ENCODE measurements around the gene MLLT6. TPM values are rescaled to one million over a fixed set of nuclear protein-coding genes. Genes with fewer than 3 reads are reported as not detected.

MLLT6 gene
- total and polyA plus RNA-seq, 2 of the 13 experiments (the other 11 are each of a cell fraction or from before 2014, with no cell fraction given): 50.7 to 69.5 TPM

- intact Hi-C loops (cut with micrococcal nuclease; ENCODE audit: unreplicated experiment): loop anchor here (1.0 kb wide), 4 partner anchors 36 to 51 kb away; no protein-coding TSS in a partner anchor
- no peaks in the 10 kb centered on the region for H3K9me3 ChIP-seq (ENCODE audit: low read length)
- H3K27me3 ChIP-seq (ENCODE audit: control insufficient read depth in 1 of 2, insufficient read depth in 2 of 2, low read length in 2 of 2): no peaks in the 10 kb centered on the region
- no peak overlapping the region for H2AFZ ChIP-seq (ENCODE audit: low read length)
- TSS peak; percentile 95 for BruUV-seq (replicated peaks)
- H3K9ac ChIP-seq (ENCODE audit: insufficient read depth, low read depth, low read length): peak overlapping the region; percentile 87
- no peak for FAIRE-seq
- peak; percentile 83 for ATAC-seq
- peak; percentile 99 for DNase-seq (ENCODE audit: low spot score)
- H3K4me1 ChIP-seq (ENCODE audit: insufficient read depth, low read length): peaks cover 93% of the 10 kb centered on the region
- WGBS (ENCODE audit: low lambda C conversion rate): under 1% methylated on average over 26 of the region's 27 CpGs
- in situ Hi-C loops (cut with HindIII; ENCODE audit: extremely low pct_ligation_motif_present, low pct_unique_long_range_greater_than_20kb): loop anchor here (5.0 kb wide), 1 partner anchor 50 kb away; the partner anchor contains the start of gene SRCIN1
- CTCF ChIA-PET (ENCODE audit: low intra/inter-chr PET ratio, low total read pairs): interaction anchor here (1.8 kb wide), 1 partner anchor 51 kb away, joined by 17 read pairs; the partner anchor contains the start of gene SRCIN1
- no peaks in the 10 kb centered on the region for H3K36me3 ChIP-seq (replicated peaks in 1 of 2; ENCODE audit: control insufficient read depth in 1 of 2, insufficient read depth in 2 of 2, low read length in 2 of 2)
- no peaks in the 10 kb centered on the region for H4K20me1 ChIP-seq (ENCODE audit: insufficient read depth, low read length)
- H3K79me2 ChIP-seq (ENCODE audit: insufficient read depth, low read length): no peaks in the 10 kb centered on the region
- POLR2A ChIA-PET: interaction anchor here (0.8 to 9.9 kb wide), 37 partner anchors 8 to 308 kb away, joined by 3 to 291 read pairs (median 6); partner anchors contain the start of genes EPOP, LASP1, MLLT6 and PSMB3
- H3K4me2 ChIP-seq (ENCODE audit: low read depth, low read length): peak overlapping the region; percentile 82
- peak overlapping the region; percentile 98 for H3K27ac ChIP-seq (ENCODE audit: extremely low read length, insufficient read depth, low read length)
- peak overlapping the region; percentile 34 to 67 (median 40); a peak in 5 of 6 replicates for H3K4me3 ChIP-seq (replicated peaks in 1 of 3; ENCODE audit: insufficient read depth in 1 of 3, low read depth in 2 of 3, low read length in 3 of 3)
- TF ChIP-seq ZNF530 (CRISPR knock-in tag; IDR thresholded peaks at IDR 0.05; ENCODE audit: low read depth): no peak
- peak; percentile 58 for TF ChIP-seq POGZ (CRISPR knock-in tag; IDR thresholded peaks at IDR 0.05)
- TF ChIP-seq, protein P1, sequence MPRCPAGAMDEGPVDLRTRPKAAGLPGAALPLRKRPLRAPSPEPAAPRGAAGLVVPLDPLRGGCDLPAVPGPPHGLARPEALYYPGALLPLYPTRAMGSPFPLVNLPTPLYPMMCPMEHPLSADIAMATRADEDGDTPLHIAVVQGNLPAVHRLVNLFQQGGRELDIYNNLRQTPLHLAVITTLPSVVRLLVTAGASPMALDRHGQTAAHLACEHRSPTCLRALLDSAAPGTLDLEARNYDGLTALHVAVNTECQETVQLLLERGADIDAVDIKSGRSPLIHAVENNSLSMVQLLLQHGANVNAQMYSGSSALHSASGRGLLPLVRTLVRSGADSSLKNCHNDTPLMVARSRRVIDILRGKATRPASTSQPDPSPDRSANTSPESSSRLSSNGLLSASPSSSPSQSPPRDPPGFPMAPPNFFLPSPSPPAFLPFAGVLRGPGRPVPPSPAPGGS (CRISPR knock-in tag; IDR thresholded peaks at IDR 0.05): peak; percentile 55; the same call in 1 of the 2 replicates
- TF ChIP-seq ZNF747 (CRISPR knock-in tag; IDR thresholded peaks at IDR 0.05; ENCODE audit: borderline replicate concordance): peak; percentile 77; the same call in 1 of the 2 replicates
- TF ChIP-seq ZFP36 (IDR thresholded peaks at IDR 0.05; ENCODE audit: borderline replicate concordance, low read depth, low read length, partially characterized antibody): no peak
- TF ChIP-seq TBL1XR1 (IDR thresholded peaks at IDR 0.05; ENCODE audit: borderline replicate concordance, low read length, partially characterized antibody): peak; percentile 15
- TF ChIP-seq GFI1 (CRISPR knock-in tag; IDR thresholded peaks at IDR 0.05; ENCODE audit: borderline replicate concordance): peak; percentile 91
- TF ChIP-seq KDM6A (CRISPR knock-in tag; IDR thresholded peaks at IDR 0.05; ENCODE audit: low read depth): peak; percentile 86
- peak; percentile 95 for TF ChIP-seq HNF4G (IDR thresholded peaks at IDR 0.05; ENCODE audit: borderline replicate concordance, low read depth, low read length)
- peak; percentile 89; the same call in 1 of the 2 replicates for TF ChIP-seq HNF4G (CRISPR knock-in tag; IDR thresholded peaks at IDR 0.05; ENCODE audit: borderline replicate concordance, low read depth)
- TF ChIP-seq TFE3 (CRISPR knock-in tag; IDR thresholded peaks at IDR 0.05): peak; percentile 67; the same call in 1 of the 2 replicates
- TF ChIP-seq MIXL1 (CRISPR knock-in tag; IDR thresholded peaks at IDR 0.05): peak; percentile 55; the same call in 1 of the 2 replicates
- TF ChIP-seq KDM4B (CRISPR knock-in tag; IDR thresholded peaks at IDR 0.05): no peak; the same call in 1 of the 2 replicates
- TF ChIP-seq ZNF225 (CRISPR knock-in tag; IDR thresholded peaks at IDR 0.05): 0 out of 2 replicates have a peak, but pooled peaks have one; percentile 42
- no peak for TF ChIP-seq TP53 (CRISPR knock-in tag; conservative IDR thresholded peaks at IDR 0.05)
- peak; percentile 89 for TF ChIP-seq RBFOX2 (IDR thresholded peaks at IDR 0.05; ENCODE audit: low read depth, low read length)
- no peak for TF ChIP-seq HOXA9 (CRISPR knock-in tag; IDR thresholded peaks at IDR 0.05; ENCODE audit: borderline replicate concordance)
- TF ChIP-seq PHF8 (CRISPR knock-in tag; IDR thresholded peaks at IDR 0.05): 0 out of 2 replicates have a peak, but pooled peaks have one; percentile 36
- TF ChIP-seq ZNF629 (CRISPR knock-in tag; conservative IDR thresholded peaks at IDR 0.05): peak; percentile 30; the same call in 1 of the 2 replicates
- TF ChIP-seq NR2F2 (IDR thresholded peaks at IDR 0.05; ENCODE audit: borderline replicate concordance, low read depth): peak; percentile 38; the same call in 1 of the 2 replicates
Measured at GRCh38 chr17:38656959-38657823, 47.9 kb upstream of the MLLT6 start.

All from HepG2 (cell line).